ENCODE data around the gene UNC50. TPM values are rescaled to one million over a fixed set of nuclear protein-coding genes. Genes with fewer than 3 reads are reported as not detected.

The UNC50 gene
- total and polyA plus RNA-seq, 12 donors: 43.5 to 75.1 (median 55.1) TPM

DNA sequence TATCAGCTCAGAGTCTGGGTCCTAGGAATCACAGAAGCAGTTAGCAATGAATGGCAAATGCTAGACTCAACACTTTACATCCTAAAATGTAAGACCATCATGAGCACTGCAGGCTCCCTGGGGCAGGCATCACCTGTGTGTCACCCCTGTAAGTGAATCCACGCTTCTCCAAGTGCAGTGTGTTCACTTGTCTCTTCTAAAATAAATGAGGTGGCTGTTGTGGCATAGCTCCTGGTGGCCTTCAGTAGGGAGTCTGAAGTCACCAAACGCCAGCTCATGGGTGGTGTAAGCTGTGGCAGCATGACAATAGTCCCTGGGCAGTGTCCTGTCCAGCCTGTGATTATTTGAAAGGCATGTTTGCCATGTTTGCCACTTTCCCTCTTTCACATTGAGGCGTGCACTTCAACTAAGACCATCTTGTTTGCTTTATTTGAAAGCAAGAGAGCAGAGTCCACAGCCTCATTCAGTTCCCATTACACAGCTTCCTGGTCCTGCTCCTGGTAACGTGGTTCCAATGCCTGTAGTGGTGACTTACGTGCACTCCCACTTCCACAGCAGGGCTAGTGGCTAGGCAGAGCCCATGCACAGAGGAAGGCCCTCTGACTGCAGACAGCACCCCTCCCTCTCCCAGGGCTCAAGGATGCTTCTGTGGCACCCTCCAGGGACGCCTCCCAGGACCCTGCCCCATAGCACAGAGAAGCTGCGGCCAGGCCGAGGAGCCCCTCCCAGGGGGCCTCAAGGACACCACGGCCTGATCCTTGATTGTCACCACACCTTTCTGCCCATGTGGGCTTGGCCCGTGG lies 24.4 kb upstream of the UNC50 start:
- 87 to 92% (median 88%) methylated on average over 6 to 10 of the region's 10 CpGs for WGBS, 4 donors
- Histone ChIP-seq H3K36me3 (replicated peaks in 1 of 2) (peaks cover 0 to 28% of the 10 kb centered on the region in 2 donors), H3K9me3 (replicated peaks in 1 of 3) (no peaks in the 10 kb centered on the region), H3K27me3 (no peaks in the 10 kb centered on the region), H3K4me1 (replicated peaks in 1 of 2) (no peaks in the 10 kb centered on the region), H3K27ac (no peak overlapping the region), H3K4me3 (no peak overlapping the region)
- intact Hi-C loops (cut with DNase I): no loop called here
- TF ChIP-seq, protein P1, sequence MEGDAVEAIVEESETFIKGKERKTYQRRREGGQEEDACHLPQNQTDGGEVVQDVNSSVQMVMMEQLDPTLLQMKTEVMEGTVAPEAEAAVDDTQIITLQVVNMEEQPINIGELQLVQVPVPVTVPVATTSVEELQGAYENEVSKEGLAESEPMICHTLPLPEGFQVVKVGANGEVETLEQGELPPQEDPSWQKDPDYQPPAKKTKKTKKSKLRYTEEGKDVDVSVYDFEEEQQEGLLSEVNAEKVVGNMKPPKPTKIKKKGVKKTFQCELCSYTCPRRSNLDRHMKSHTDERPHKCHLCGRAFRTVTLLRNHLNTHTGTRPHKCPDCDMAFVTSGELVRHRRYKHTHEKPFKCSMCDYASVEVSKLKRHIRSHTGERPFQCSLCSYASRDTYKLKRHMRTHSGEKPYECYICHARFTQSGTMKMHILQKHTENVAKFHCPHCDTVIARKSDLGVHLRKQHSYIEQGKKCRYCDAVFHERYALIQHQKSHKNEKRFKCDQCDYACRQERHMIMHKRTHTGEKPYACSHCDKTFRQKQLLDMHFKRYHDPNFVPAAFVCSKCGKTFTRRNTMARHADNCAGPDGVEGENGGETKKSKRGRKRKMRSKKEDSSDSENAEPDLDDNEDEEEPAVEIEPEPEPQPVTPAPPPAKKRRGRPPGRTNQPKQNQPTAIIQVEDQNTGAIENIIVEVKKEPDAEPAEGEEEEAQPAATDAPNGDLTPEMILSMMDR (IDR thresholded peaks at IDR 0.05): no peak
- TF ChIP-seq POLR2A (IDR thresholded peaks at IDR 0.05): no peak
- DNase-seq: peak in 2 of 7 donors; percentile 11 to 46

DNA sequence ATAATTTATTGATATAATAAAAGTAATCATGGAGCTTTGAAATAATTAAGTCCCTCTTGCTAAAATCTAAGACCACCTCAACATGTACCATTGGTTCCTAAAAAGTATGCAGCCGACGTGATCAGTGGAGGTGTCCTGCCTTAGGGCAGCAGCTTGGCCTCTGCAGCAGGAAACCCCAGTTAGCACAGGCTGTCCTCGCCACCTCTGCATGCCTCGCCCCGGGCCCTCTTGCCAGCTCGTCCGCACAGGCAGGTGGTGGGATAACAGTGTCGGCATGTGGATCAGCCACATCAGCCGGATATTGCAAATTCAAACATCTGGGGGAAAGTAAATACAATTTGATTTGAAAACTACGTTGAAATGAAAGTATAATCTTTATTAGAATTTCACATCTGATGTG lies 23.0 kb upstream of the UNC50 start:
- H3K27ac ChIP-seq: no peak overlapping the region
- TF ChIP-seq POLR2A (IDR thresholded peaks at IDR 0.05): no peak
- TF ChIP-seq, protein P1 (IDR thresholded peaks at IDR 0.05): no peak
- peak in 1 of 7 donors; percentile 35 for DNase-seq
- no peaks in the 10 kb centered on the region for H3K27me3 ChIP-seq
- intact Hi-C loops (cut with DNase I): no loop called here
- 94 to 97% (median 96%) methylated on average over 10 of the region's 10 CpGs for WGBS, 4 donors
- no peak overlapping the region for H3K4me3 ChIP-seq
- no peaks in the 10 kb centered on the region for H3K4me1 ChIP-seq (replicated peaks in 1 of 2)
- H3K9me3 ChIP-seq (replicated peaks in 1 of 3): no peaks in the 10 kb centered on the region
- peaks cover 0 to 24% of the 10 kb centered on the region in 2 donors for H3K36me3 ChIP-seq (replicated peaks in 1 of 2)

DNA sequence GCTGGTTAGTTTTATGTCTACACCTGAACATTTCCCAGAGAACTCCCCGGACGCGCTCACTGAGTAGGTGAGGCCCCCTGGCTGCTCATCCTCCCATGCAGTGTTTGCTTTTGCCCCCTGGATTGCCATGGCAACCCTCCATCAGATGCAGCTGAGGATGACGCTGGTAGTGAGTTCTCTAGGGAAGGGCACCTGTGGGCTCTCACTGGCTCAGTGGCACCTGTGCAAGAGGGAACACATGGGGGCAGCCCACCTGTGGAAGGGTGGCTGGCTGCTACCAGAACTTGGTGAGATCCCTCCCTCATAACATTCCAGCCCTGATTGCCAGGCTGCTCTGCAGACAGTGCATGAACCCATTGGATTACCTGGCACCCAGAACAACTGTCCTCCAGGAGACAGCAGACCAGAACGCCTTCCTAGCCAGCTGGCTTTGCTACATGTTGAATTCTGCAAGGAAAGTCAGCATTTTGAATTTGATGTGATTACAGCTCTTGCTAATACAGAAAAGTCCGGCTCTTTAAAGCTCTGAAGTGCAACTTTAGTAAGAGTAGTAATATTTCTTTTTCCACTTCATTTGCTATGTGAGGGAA lies 21.7 kb upstream of the UNC50 start:
- Histone ChIP-seq H3K27me3 (no peaks in the 10 kb centered on the region), H3K27ac (no peak overlapping the region), H3K36me3 (replicated peaks in 1 of 2) (peaks cover 0 to 24% of the 10 kb centered on the region in 2 donors), H3K4me1 (replicated peaks in 1 of 2) (no peaks in the 10 kb centered on the region), H3K4me3 (no peak overlapping the region), H3K9me3 (replicated peaks in 1 of 3) (no peaks in the 10 kb centered on the region)
- TF ChIP-seq POLR2A (IDR thresholded peaks at IDR 0.05): no peak
- intact Hi-C loops (cut with DNase I): no loop called here
- DNase-seq: peak in 1 of 7 donors; percentile 39
- WGBS, 4 donors: 92 to 98% (median 96%) methylated on average over 5 to 6 of the region's 6 CpGs

DNA sequence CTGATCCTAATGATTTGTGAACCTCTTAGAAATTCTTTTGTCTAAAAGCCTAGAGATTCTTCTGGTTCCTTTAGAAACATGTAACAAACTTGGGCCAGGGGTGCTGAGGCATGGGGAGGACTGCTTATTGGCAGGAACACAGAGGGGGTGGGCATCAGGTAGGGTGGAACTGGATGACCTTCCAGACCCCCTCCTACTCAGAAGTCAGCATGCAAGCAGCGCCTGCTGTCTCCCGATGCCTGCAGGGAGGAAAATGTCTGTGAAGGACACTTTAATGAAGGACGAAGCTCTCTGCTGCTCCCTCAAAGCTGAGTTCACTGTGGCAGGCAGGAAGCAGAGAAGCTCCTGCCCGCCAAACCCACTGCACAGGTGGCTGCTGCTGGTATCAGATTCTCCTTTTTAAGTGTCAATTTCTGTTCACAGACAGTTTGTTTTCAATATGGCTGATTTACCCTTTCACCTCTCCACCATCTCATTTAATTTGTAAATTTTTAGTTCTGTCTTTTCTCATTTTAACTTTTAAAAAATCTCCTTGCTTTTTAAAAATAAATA lies 19.4 kb upstream of the UNC50 start:
- H3K4me1 ChIP-seq (replicated peaks in 1 of 2): no peaks in the 10 kb centered on the region
- no peaks in the 10 kb centered on the region for H3K27me3 ChIP-seq
- H3K9me3 ChIP-seq (replicated peaks in 1 of 3): no peaks in the 10 kb centered on the region
- peak in 1 of 7 donors; percentile 30 for DNase-seq
- WGBS, 4 donors: 51 to 62% (median 56%) methylated on average over 4 of the region's 4 CpGs
- TF ChIP-seq, protein P1 (IDR thresholded peaks at IDR 0.05): no peak
- TF ChIP-seq POLR2A (IDR thresholded peaks at IDR 0.05): no peak
- intact Hi-C loops (cut with DNase I): no loop called here
- H3K4me3 ChIP-seq: no peak overlapping the region
- peaks cover 0 to 11% of the 10 kb centered on the region in 2 donors for H3K36me3 ChIP-seq (replicated peaks in 1 of 2)
- H3K27ac ChIP-seq: no peak overlapping the region
